Left colon (tissue), 2 donors: ENCODE data around the gene SLC39A11. TPM values are rescaled to one million over a fixed set of nuclear protein-coding genes. Genes with fewer than 3 reads are reported as not detected.
"Not testable (repeated sequence)": the region's sequence is repeated elsewhere in the genome, so short reads cannot be mapped to it uniquely, and the experiment has no call there.

Experiments
- ATAC-seq: fragments of 200-7000 bp; cut with Tn5 transposase; one replicate; pipeline ENCODE4 v1.9.1; 2020; ENCODE audit warnings: mild to moderate bottlenecking, moderate library complexity
- DNase-seq, 2 donors: peaks; one replicate each; pipeline ENCODE4 v3.0.0-alpha.2; 2020
- intact Hi-C, 2 donors: fragments of 100-400 bp; cut with DNase I in 1 of 2; cut with micrococcal nuclease in 1 of 2; formaldehyde crosslinking; loops; one replicate each; pipeline versions ENCODE4 v1.11.2 to v1.14.0; 2022; cut with DNase I, micrococcal nuclease
- total RNA-seq, 2 donors: library from RNA; stranded (reverse); fragmentation: NEBNext Ultra II Directional; extraction: Animal tissue kit (Norgen Biotek cat#: 25700); gene quantifications; one replicate each; pipeline ENCODE4 v1.2.1, GENCODE V29; 2021
- donor health status: DM: no; HTN: no; CAD: no.
- donor health status: DM: yes; HTN: yes; CAD: no.

The SLC39A11 gene
- total RNA-seq, 2 donors from 2014 or later, result 67.4 to 89.8 TPM

DNA sequence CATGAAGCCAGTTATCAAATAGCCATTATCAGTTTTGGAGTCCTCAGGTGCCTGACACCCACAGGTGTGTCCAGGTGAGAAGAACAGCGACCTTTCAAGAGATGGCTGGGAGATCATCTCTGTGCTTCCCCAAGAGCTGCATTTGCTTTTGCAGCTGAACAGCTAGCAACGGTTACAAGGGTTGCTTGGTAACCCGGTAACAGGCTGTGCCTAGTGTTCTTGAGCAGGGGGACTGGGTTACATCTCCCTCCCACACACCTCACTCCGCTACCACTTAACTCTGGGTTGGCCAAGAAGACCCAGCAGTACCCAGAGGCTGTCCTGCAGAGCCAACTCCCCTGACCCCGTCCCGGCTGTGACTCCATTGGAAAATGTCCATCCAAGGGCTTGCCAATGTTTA is 147.0 kb downstream of the SLC39A11 start:
- intact Hi-C loops, result no loop called here
- no peak for ATAC-seq

DNA sequence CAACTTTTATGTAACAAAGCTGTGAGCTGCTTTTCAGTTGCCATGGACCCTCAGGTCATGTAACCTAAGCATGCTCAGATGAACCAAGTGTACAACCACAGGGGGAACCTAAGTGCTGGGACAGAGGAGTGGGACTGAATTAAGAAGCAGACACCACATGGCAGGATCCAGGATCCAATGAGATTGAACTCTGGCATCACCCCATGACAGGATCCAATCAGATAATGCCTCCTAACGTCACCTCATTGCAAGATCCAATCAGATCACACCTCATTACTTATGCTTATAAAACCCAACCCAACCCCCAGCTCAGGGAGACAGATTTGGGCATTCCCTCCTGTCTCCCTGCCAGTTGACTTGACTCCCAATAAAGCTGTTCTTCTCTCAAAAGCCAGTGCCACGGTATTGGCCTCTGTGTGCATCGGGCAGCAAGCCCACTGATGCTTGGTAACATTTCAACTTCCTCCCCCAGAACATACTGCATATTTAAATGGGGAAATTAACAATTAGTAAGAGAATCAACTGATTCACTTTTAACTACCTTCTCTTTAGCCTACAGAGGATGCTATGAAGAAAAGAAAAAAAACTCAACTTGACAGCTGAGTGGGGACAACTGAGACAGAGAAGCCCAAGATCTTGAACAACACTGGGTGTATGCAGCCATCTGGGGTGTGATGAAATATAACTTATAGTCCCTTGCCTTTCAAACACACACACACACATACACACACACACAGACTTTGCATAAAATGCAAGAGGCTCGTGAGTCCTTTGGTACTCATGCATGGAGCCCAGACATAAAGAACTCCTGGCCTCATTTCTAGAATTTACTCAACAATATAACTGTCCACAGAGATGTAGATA is 148.4 kb downstream of the SLC39A11 start:
- intact Hi-C loops, result no loop called here
- no peak for DNase-seq

More for the DNA sequence above, 147.0 kb downstream of the SLC39A11 start:
- DNase-seq, result no peak

DNA sequence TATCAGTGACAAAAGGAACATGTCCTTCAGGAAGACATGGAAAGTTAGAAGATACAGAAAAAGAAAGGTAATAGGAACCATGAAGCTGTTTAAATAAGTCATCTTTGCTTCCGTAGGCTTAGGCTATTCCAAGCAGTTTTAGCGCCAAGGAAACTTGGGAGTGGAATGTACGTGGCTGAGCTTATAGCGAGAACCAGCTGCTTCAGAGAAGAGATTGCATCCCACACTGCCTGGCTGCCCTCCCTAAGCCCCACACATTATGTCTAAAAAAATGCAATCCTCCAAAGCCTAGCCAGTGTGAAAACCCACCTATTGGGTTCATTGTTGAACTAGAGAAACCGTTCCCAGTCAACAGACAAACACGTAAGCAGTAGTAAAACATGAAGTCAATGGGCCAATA is 149.9 kb downstream of the SLC39A11 start:
- no peak for DNase-seq
- no peak for ATAC-seq
- intact Hi-C loops, result no loop called here

More for the DNA sequence above, 148.4 kb downstream of the SLC39A11 start:
- no peak for ATAC-seq

DNA sequence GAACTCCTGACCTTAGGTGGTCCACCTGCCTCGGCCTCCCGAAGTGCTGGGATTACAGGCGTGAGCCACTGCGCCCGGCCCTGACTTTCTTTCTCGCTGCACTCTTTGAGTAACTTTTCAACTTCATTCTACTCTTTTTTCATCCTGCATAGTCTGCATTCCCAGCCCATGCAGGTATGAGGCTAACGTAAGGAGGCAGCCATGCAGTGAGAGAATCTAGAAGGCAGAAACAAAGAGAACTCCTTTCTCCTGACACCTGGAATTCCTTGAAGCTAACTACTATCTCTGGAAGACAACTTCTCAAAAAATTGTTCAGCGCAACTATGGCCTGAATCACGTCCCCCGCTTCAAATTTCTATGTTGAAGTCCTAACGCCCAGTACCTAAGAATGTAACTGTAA is 152.0 kb downstream of the SLC39A11 start:
- intact Hi-C loops, result no loop called here
- DNase-seq (no peak), ATAC-seq (no peak)

DNA sequence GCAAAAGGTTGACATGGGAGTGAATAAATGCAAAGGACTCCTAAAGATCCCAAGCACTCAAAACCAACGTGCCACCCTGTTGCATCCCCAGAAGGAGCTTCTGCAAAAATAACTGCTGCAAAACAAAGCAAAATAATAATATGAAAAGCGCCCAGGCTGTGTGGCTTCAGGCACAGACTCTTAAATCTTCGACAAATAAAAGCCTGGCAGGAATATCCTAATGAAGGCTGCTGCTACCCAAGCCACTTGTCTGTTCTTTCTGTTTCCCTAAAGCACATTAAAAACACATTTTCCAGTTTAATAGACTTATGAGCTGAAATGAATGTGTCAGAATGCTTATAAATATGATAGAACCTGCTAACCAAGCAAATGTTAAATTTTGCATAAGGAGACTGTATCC is 154.0 kb downstream of the SLC39A11 start:
- intact Hi-C loops, result no loop called here

DNA sequence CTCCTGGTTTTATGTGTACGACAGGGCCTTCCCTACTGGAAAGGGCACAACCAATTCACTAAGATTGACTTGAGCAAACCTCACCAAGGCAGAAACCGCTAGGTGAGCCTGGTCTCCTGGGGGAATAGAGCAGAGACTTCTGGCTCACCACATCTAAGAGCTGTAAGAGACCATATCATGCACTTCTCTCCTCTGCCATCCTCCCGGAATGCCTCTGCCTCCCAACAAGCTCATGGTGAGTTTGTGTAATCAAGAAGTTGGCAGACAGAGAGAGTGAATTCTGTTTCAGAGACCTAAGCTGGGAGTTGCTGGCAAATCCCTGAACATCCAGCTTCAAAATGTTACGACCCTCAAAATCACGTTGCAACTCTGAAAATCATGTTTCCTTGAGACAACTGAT is 154.8 kb downstream of the SLC39A11 start:
- intact Hi-C loops, result no loop called here
- ATAC-seq (no peak), DNase-seq (no peak)

More for the DNA sequence above, 154.0 kb downstream of the SLC39A11 start:
- no peak for ATAC-seq
- no peak for DNase-seq

DNA sequence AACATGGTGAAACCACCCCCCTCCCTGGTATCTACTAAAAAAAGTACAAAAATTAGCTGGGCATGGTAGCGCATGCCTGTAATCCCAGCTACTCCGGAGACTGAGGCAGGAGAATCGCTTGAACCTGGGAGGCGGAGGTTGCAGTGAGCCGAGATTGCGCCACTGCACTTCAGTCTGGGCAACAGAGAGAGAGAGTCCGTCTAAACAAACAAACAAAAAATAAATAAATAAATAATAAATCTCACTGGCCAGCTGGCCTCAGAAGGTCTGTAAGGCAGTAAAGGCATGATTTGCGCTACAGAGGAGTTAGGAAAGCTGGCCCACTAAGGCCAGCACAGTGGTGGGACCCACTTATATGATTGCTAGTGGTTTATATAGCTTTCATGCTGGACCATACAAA is 155.2 kb downstream of the SLC39A11 start:
- intact Hi-C loops, DNase-seq, ATAC-seq: not testable (repeated sequence)

DNA sequence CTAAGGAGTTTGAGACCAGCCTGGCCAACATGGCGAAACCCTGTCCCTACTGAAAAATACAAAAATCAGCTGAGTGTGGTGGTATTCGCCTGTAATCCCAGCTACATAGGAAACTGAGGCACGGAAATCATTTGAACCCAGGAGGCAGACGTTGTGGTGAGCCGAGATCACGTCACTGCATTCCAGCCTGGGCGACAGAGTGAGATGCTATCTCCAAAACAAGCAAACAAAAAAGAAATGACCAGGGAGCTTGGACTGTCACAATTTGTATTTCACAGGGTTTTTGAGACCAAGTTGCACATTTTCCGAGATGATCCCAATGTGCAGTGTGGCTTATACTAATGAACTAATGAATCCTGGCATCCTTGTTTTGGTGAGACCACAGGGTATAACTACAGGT is 156.5 kb downstream of the SLC39A11 start:
- ATAC-seq, result no peak
- no peak for DNase-seq
- intact Hi-C loops, result no loop called here

DNA sequence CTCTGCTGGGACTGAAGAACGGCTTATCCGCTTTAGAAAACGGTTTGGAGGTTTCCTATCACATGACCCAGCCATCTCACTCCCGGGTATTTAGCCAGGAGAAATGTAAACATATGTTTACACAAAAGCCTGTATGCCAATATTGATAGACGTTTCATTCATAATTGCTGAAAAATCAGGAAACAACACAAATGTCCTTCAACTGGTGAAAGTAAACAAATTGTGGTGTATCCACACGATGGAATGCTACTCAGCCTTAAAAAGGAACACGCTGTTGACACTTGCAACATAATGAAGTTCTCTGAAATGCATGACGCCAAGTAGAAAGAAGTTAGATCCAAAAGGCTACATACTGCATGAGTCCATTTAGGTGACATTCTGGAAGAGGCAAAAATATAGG is 157.6 kb downstream of the SLC39A11 start:
- DNase-seq, result no peak
- intact Hi-C loops, result no loop called here

DNA sequence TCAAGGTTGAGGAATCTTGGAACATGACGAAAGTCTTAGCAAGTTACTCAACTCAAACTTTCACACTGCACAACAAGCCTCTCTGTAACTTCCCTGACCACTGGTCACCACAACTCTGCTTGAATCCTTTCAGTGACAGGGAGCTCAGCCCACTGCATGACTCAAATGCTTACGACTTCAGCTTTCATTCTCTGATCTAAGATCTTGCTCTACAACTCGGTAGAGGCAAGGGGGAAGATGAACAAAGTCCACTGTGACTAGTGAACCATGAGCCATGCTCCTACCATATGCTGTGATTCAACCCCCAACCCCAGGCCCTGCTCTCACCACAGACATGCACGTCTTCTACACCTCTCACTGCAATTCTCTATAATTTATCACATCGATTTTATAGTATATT is 160.9 kb downstream of the SLC39A11 start:
- DNase-seq (no peak), ATAC-seq (no peak)
- intact Hi-C loops, result no loop called here

More for the DNA sequence above, 157.6 kb downstream of the SLC39A11 start:
- ATAC-seq, result no peak

DNA sequence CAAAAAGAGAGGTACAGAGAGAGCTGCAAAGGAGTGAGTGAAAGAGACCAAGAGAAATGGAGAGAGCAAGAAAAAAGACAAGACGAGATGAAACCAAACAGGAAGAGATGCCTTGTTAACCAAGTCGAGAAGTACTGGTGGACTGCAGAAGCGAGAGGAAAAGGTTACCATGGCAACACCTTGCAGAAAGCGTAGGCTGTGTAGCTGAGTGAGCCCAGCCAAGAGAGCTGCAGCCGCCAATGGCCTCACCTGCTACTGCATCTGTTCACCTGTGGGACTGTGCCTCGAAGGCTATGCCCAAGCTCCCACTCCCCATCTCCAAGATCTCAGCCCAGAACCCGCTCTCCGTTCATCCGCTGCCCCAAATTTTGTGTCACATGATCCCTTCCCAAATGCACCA is 161.3 kb downstream of the SLC39A11 start:
- intact Hi-C loops, result no loop called here
- no peak for DNase-seq
- no peak for ATAC-seq

DNA sequence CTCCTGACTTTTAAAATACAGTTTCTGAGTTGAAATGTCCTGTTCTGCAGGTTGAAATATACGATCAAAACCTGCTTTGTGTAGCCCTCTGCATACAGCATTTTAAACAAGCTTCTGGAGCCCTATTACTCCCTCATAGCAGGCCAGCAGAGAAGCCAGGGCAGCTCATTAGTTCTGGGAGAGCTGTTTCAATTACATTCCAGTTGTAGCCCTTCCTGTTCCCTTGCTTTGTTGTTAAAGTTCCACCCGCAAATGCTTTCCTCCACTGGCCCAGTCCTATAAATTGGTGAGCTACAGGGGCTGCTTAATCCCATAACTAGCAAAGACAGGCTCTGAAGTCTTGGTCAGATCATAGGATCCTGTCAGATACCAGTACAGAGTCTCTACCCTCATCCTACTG is 162.5 kb downstream of the SLC39A11 start:
- DNase-seq (no peak), ATAC-seq (no peak)
- intact Hi-C loops, result no loop called here

DNA sequence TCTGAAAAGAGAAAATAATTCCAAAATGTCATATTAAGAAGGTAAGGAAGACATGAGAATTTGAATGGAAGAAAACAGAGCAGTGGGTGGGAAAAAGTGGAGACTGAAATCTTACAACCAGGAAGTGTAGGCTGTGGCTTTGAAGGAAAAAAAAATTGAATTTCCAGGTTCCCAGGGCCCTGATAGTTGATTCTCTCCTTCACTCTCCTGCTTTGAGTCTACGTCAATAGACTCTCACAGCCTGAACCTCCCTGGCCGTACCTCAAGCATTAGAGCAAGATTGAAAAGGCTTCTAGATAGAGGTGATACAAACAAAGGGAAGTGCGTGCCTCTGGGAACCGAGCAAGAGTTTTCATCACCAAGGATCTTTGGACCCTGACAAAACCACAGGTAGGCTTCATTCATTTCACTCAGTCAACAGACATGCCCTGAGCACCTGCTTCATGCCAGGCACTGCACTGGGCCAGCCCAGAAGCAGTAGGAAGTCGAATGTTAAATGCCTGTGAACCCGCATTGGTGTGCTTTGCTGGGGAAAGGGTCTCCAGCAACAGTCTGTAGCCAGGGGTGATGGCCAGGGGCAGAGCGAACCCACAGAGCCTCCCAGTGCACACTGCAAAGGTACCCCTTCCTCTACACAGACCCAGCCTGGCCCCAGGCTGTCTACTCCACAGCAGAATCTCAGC is 163.9 kb downstream of the SLC39A11 start:
- no peak for DNase-seq
- intact Hi-C loops, result no loop called here

DNA sequence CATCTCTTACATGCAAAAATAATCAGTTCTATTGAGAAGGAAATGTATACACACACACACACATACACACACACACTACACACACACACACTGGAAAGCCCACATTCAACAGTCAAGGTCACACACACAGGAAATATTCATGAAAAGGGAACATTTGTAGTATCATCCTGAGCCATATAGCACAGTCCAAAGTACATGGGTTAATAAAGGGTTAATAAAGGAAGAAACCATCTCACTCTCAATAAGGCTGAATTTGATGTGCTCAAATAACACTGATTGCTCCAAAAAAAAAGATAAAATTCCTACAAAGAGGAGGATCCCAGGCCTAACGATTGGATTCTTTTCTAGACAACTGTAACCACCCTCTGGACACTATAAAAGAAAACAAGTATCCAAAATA is 164.7 kb downstream of the SLC39A11 start:
- ATAC-seq, result no peak
- no peak for DNase-seq
- intact Hi-C loops, result no loop called here

More for the DNA sequence above, 163.9 kb downstream of the SLC39A11 start:
- ATAC-seq, result peak; percentile 93

DNA sequence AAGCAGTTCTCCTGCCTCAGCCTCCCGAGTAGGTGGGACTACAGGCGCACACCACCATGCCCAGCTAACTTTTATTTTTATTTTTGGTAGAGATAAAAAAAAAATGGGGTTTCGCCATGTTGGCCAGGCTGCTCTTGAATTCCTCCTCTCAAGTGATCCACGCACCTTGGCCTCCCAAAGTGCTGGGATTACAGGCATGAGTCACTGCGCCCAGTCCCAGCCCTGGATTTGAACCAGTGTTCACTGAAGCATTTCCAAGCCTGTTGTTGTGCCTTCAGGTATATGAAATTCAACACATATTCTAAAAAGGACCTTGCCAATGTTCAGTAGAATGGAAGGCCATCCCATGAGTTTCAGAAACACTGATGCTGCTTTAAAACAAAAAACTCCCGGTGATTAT is 165.3 kb downstream of the SLC39A11 start:
- ATAC-seq (no peak), DNase-seq (no peak)
- intact Hi-C loops, result no loop called here

DNA sequence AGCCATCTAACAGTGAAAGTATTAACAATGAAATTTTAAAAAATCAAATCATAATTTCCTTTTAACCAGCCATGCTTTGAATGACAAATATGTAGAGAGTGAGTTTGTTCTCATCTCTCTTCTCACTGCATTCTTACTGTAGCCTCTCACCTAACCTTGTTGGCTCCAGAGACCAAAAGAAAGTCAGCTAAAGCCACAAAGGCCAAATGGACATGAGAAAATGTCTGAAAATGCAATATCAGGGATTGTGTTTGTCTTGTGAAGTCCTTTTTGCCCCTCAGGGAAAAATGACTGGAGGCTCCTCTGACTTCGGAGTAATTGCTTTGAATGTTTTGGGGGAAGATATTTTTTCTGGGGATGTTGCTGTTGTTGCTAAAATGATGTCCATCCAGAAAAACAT is 166.3 kb downstream of the SLC39A11 start:
- DNase-seq, result no peak
- ATAC-seq, result no peak
- intact Hi-C loops, result no loop called here

DNA sequence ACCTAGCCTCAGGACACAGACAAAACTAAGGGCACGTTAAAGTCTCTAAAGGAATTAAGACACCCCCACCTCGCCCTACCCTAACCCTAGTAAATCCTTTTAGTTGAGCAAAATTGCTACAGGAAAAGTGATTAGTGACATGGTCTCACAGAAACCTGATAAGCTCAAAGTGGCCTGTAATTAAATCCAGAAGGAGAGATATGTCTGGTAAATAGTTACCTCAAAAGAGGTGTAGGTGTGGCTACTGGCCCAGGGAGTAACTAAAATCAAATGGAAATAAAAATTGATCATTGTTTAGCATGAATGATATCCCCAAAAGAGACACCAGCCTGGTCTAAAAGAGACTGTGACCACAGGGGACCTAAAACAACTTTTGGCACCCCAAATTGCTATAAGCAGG is 168.3 kb downstream of the SLC39A11 start:
- intact Hi-C loops, result no loop called here
- no peak for ATAC-seq
- no peak for DNase-seq

DNA sequence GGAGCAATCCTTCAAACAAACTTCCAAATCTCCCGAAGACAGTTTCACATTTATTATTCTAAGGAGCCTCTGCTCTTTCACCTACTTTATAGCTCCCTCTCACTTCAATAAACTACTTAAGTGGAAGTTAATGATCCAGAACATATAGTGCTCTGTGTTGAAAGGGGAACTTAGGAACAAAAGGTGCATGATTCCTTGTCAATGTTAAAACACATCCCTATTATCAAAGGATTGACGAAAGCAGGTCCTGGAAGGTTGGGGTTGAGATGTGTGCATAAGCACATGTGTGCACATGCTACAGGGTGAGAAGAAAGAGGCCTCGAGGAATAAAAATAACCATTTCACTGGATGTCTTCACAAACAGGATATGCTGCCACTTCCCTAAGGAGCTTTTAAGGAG is 170.3 kb downstream of the SLC39A11 start:
- DNase-seq (no peak), ATAC-seq (peak; percentile 44)
- intact Hi-C loops, result no loop called here

DNA sequence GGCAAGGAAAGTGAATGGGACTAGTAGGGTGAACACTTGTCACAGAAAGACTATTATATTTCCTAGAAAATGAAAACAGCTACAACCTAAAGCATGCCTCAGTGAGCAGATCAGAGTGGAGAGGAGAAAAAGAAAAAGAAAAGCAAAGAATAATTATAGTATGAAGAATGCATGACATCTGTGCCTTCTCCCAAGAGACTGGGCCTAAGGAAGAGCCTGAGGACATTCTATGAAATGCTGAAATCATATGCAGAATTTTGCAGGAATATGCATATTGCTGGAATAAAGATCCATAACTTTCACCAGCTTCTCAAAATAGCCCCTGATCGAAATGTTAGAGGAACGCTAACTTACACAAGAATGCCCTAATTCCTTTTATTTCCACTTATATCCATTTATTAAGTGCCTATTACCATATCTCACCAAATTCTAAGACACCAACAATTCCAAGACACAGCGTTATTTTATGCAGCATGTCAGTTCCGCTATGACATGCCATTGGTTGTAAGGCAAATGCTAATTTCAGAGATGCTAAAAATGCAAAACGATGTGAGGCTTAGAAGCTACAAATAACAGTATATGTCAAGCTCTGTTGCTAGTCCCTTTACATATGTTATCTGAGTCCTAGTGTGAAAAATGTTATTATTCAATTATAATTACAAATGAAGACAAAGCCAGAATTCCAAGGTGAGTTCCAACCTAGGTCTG is 171.0 kb downstream of the SLC39A11 start:
- no peak for ATAC-seq

DNA sequence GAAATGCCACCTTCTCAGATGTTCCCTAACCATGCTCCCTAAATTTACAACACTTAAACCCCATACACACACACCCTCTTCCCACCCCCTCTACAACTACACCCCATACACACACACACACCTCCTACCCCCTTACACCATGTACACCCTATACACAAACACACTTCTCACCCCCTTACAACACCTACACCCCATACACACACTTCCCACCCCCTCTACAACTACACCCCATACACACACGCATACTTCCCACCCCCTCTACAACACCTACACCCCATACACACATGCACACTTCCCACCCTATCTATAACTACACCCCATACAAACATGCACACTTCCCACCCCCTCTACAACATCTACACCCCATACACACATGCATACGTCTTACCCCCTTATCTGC is 172.0 kb downstream of the SLC39A11 start:
- ATAC-seq (no peak), DNase-seq (no peak)
- intact Hi-C loops, result no loop called here

More for the DNA sequence above, 171.0 kb downstream of the SLC39A11 start:
- no peak for DNase-seq
- intact Hi-C loops, result no loop called here
